NCI-H1048 (cell line): ENCODE results near the gene GRIN1.
"Not testable (repeated sequence)": the region's sequence is repeated elsewhere in the genome, so short reads cannot be mapped to it uniquely, and the experiment has no call there.

Experiments
- DNase-seq: peaks from one replicate; lab custom pipeline; 2025; lab: John Stamatoyannopoulos, UW

The GRIN1 gene

GRCh38 chr9:137111788-137112563 is 27.0 kb upstream of the GRIN1 start:
- no peak for DNase-seq

- DNase-seq, result no peak
Measured at GRCh38 chr9:137112564-137113384, 26.2 kb upstream of the GRIN1 start.

- no peak for DNase-seq
Measured at GRCh38 chr9:137113385-137114159, 25.4 kb upstream of the GRIN1 start.

- no peak for DNase-seq
Measured at GRCh38 chr9:137114220-137114612, 24.7 kb upstream of the GRIN1 start.

- DNase-seq, result no peak
Measured at GRCh38 chr9:137114613-137115393, 24.2 kb upstream of the GRIN1 start, which contains the start of gene DPP7. DPP7 (minus strand) TSS chr9:137114733; CDS start chr9:137114713, 20 bp downstream.

- DNase-seq, result no peak
Measured at GRCh38 chr9:137115394-137116026, 23.4 kb upstream of the GRIN1 start.

GRCh38 chr9:137116027-137116507 is 22.9 kb upstream of the GRIN1 start:
- DNase-seq, result no peak

- DNase-seq, result no peak
Measured at GRCh38 chr9:137116728-137117127, 22.2 kb upstream of the GRIN1 start.

GRCh38 chr9:137117269-137117731 is 21.7 kb upstream of the GRIN1 start:
- no peak for DNase-seq

- not testable (repeated sequence) for DNase-seq
Measured at GRCh38 chr9:137118092-137118603, 20.8 kb upstream of the GRIN1 start.

- DNase-seq, result not testable (repeated sequence)
Measured at GRCh38 chr9:137121927-137122795, 16.8 kb upstream of the GRIN1 start.

- not testable (repeated sequence) for DNase-seq
Measured at GRCh38 chr9:137122796-137123467, 16.0 kb upstream of the GRIN1 start.

GRCh38 chr9:137123468-137123837 is 15.5 kb upstream of the GRIN1 start:
- no peak for DNase-seq

- not testable (repeated sequence) for DNase-seq
Measured at GRCh38 chr9:137123952-137124462, 14.9 kb upstream of the GRIN1 start.

- no peak for DNase-seq
Measured at GRCh38 chr9:137126786-137127185, 12.2 kb upstream of the GRIN1 start.

- DNase-seq, result no peak
Measured at GRCh38 chr9:137127301-137128157, 11.4 kb upstream of the GRIN1 start.

GRCh38 chr9:137128158-137128861 is 10.6 kb upstream of the GRIN1 start:
- no peak for DNase-seq
